ENCODE data around the gene NR2F1.

DNA sequence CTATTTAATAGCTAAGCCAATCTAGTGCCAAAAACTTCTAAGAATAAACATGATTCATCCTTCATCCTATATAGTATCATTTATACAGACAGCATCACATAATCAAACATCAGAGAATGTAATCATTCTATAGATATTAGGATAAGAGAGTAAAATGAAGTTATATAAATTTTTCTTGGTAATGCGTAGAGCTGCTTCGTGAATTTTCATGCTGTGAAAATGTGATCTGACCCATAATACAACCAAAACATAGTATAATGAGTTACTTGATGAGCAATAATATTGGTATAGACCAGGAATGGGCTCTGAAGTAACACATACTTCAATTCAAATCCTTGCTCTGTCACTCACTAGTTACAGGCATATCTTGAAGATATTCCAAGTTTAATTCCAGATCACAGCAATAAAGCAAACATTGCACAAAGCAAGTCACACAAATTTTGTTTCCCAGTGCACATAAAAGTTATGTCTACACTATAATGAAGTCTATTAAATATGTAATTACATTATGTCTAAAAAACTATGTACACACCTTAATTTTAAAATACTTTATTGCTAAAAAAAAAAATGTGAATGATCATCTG, 25.9 kb upstream of the NR2F1 start:
- TF ChIP-seq, protein P1, sequence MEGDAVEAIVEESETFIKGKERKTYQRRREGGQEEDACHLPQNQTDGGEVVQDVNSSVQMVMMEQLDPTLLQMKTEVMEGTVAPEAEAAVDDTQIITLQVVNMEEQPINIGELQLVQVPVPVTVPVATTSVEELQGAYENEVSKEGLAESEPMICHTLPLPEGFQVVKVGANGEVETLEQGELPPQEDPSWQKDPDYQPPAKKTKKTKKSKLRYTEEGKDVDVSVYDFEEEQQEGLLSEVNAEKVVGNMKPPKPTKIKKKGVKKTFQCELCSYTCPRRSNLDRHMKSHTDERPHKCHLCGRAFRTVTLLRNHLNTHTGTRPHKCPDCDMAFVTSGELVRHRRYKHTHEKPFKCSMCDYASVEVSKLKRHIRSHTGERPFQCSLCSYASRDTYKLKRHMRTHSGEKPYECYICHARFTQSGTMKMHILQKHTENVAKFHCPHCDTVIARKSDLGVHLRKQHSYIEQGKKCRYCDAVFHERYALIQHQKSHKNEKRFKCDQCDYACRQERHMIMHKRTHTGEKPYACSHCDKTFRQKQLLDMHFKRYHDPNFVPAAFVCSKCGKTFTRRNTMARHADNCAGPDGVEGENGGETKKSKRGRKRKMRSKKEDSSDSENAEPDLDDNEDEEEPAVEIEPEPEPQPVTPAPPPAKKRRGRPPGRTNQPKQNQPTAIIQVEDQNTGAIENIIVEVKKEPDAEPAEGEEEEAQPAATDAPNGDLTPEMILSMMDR (conservative IDR thresholded peaks at IDR 0.05; ENCODE audit: low read depth in 2 of 2): no peak
- TF ChIP-seq EZH2 (IDR thresholded peaks at IDR 0.05; ENCODE audit: low read depth, unreplicated experiment) (no peak), POLR2AphosphoS5 (IDR thresholded peaks at IDR 0.05; ENCODE audit: low read depth) (no peak)
